HG03097 (cell line): Measurements from ENCODE around the gene PPP1R3G.
"Not testable (repeated sequence)": the region's sequence is repeated elsewhere in the genome, so short reads cannot be mapped to it uniquely, and the experiment has no call there.

Experiments
- ATAC-seq: cut with Tn5 transposase; IDR thresholded peaks from one replicate; pipeline ENCODE4 v1.9.1; 2021; ENCODE audit not compliant: unreplicated experiment, low FRiP score

The PPP1R3G gene

DNA sequence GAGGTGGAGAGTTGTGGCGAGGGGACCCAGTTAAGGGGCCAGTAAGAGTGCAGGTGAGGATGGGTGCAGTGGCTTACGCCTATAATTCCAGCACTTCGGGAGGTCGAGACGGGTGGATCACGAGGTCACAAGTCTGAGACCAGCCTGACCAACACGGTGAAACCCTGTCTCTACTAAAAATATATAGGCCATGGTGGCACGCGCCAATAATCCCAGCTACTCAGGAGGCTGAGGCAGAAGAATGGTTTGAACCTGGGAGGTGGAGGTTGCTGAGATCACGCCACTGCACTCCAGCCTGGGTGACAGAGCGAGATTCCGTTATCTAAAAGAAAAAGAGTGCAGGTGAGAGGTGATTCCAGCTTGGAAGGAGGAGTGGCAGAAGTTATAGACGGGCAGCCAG, 28.0 kb downstream of the PPP1R3G start:
- no peak for ATAC-seq

DNA sequence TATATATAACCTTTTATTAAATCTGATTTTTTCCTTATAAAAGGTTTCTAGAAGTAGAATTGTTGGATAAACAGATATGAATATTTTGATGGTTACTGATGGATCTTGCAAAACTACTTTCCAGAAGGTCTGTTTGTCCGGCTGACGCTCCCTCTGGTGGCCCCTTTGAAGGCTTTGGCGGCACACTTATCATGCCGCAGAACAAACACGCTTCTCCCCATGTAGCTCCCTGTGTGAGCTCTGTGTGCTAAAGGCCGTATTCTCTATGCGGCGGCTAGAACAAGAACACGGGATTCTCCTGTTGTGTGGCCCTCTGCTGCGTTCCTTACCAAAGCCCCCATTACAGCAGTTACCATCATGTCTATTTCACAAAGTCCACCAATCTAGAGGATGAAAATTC, 30.0 kb downstream of the PPP1R3G start:
- no peak for ATAC-seq

DNA sequence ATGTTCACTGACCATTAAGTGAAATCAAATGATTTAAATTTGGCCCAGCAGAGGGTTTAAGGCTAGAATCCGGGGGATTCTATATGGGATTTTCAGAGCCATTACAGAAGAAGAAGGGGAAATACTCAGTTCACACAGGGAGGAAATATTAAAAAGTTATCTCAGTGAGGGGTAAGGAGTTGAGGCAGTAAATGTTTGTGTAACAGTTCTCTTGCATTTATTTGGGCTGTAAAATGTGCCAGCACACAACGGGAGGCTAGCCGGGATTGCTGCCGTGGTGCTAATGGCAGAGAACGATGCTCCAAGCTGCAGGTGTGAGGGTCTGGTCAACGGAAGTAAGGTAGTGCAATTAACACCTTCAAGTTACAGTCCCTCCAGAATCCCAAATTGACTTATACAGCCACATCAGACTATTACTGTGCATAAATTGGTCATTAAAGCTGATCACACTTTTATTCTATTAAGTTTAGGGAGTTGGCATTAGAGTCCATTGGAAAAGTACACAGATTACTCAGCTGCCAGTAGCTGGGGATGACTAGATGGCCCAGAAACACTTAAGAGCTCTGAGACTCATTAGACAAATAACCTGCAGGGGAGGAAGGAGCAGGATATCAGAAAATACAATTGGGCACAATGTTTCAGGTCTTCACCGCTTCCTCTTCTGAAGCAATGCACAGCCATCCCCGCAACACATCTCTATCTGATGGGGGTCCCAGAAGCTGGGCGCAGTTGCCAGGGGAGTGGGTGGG, 31.3 kb downstream of the PPP1R3G start:
- no peak for ATAC-seq

DNA sequence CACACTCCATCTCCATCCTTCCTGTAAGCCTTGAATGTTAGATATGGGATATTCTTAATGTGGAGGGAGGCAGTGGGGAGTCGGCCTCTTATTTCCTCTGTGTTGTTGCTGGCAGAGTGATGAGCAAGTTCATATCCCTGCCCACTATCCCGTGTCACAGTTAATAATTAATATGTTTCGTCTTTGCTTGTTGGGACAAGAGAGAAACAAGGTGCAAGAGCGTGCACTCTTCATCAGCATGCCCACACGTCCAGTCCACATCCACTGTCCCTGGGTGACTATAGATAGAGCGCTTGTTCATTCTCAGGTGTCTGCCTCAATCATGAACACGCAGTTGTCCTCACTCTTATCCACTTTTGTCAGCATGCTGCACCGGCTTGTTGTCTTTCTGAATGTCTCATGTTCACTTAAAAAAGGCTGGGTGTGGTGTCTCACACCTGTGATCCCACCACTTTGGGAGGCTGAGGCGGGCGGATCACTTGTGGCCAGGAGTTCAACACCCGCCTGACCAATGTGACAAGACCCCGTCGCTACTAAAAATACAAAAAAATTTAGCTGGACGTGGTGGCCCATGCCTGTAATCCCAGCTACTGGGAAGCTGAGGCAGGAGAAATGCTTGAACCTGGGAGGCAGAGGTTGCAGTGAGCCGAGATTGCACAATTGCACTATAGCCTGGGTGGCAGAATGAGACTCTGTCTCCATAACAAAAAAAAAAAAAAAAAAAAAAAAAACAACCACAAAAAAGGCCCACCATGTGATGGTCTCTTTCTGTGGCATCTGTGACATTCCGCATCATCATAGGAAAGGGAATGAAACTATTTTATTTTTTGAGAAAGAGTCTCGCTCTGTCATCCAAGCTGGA, 34.2 kb downstream of the PPP1R3G start:
- no peak for ATAC-seq

DNA sequence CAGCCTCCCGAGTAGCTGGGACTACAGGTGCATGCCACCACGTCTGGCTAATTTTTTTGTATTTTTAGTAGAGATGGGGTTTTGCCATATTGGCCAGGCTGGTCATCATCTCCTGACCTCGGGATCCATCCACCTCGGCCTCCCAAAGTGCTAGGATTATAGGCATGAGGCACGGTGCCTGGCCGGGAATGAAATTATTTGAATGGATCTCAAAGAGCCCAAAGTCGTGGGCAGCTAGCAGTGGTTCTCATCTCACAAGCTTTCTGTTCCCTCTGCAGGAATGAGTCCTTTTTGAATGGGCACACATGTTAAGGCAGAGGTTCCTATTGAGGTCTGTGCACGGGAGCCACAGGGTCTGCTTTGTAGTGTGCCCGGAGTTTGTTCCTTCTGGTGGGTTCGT, 34.9 kb downstream of the PPP1R3G start:
- no peak for ATAC-seq

DNA sequence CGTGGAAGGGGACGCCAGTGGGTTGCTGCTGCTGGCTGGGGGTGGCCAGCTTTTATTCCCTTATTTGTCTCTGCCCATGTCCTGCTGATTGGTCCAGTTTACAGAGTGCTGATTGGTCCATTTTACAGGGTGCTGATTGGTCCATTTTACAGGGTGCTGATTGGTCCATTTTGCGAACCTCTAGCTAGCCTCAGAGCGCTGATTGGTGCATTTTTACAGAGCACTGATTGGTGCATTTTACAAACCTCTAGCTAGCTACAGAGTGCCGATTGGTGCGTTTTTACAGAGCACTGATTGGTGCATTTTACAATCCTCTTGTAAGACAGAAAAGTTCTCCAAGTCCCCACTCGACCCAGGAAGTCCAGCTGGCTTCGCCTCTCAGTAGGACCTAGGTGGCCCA, 35.4 kb downstream of the PPP1R3G start:
- ATAC-seq: not testable (repeated sequence)

DNA sequence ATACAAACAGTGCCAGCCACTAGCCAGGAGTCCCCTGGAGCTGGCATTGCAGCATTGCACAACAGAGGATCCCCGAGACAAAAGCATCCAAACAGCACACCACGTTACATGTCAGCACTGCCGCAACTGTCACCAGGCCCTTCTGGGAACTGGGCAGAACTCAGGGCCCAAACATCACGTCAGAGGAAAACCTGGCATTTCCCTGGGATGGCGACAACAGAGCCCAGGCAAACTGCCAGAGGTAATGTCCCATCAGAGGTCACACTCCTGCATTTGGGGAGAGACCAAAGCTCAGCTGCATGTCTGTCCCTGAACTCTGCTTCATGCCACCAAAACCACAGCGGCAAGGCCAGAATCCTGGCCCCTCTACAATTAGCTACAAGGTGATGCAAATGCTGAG, 36.3 kb downstream of the PPP1R3G start:
- ATAC-seq: no peak

DNA sequence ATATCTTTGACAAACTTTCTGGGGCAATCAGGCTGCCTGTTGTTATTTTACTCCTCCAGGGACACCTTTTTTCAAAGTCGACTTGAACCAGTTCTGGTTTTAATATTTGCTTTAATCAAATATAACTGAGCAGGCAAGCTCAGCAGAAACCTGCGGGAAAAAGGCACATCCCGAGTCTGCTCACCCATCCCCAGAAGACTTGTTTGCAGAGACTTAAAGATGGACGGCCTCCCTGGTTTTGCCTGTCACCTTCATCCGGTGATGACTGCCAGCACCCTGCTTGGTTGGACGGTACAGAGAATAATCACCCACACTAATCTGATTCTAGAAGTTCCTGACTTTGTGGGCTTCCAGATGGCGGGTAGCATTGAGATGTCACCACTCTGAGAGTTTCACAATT, 36.8 kb downstream of the PPP1R3G start:
- ATAC-seq: no peak

DNA sequence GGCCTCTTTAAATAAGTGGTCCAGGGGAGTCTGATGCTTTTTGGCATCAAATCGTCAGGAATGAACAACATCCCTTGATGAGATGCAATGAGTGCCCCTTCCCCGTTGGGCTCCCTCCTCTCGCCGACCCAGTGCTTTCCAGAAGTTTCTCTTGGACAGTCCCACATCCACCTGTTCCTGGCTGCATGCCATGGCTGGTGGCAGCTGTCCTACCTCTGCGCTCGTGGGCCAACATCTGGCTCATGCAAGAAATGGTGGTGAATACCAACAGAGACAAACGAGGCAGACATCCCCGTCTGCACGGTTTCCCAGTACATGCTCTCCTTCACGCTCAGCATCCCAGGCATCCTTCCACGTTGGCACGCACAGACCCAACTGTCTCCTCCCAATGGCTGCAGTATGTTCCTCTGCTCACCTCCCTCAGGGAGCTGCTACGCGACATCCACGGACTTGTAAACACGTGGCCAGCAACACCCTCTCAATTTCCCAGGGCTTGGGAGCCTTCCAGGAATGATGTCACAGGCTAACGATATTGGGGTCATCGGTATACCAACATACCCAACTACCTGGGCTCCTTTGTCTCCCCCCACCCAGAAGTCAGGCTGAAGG, 37.5 kb downstream of the PPP1R3G start:
- no peak for ATAC-seq

DNA sequence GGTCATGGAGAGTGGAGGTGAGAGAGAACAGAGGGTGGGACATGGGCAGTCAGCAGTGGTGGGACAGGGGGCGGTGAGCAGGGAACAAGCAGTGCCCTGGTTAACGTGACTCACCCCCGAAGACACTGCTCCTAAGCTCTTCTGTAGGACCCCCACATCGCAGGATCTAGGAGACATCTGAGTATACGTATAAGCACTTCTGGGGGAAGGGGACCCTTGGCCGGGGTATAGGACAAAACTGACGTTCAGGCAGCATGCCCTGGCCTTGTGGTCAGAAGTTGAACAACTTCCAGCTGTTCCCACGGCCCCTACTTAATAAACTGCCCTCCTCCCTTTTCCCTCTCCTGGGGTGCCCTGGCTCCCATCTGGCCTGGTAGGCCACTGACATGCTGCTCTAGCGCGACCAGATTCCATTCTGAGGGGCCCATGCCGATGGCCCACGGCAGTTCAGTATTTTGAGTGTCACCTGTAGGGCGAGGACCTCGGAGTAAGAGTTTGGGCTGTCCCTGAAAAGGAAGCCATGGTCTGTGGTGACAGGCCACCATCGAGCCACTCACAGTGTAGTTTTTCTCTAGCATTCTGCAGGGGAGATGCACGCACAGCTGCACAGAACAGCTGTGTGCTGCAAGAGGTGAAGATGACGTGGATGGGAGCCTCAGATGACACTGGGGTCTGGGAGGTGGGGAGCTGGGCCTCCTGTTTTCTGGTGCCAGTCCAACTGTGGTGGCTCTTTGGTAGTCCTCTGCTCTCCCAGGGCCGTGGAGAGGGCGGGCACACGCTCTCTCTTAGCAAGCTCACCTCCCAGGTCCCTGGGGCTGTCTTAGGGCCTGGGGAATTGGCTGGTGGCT, 38.4 kb downstream of the PPP1R3G start:
- ATAC-seq: no peak

DNA sequence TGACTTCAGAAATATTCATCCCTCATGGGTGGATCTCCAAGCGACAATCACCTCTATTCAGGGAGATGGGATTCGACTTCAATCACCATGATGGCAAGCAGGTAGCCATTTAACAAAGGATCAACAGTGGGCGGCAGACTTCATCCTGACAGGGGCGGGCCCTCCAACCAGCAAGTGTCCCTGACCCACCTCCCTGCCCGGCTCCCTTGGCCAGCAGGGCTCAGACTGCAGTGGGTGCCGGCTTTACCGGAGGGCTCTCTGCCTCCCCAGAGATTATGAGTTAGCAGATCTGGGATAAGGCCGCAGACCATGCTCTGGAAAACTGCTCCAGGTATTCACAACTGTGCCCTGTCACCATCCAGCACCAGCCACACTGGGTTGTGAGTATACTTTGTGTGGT, 39.4 kb downstream of the PPP1R3G start:
- no peak for ATAC-seq

DNA sequence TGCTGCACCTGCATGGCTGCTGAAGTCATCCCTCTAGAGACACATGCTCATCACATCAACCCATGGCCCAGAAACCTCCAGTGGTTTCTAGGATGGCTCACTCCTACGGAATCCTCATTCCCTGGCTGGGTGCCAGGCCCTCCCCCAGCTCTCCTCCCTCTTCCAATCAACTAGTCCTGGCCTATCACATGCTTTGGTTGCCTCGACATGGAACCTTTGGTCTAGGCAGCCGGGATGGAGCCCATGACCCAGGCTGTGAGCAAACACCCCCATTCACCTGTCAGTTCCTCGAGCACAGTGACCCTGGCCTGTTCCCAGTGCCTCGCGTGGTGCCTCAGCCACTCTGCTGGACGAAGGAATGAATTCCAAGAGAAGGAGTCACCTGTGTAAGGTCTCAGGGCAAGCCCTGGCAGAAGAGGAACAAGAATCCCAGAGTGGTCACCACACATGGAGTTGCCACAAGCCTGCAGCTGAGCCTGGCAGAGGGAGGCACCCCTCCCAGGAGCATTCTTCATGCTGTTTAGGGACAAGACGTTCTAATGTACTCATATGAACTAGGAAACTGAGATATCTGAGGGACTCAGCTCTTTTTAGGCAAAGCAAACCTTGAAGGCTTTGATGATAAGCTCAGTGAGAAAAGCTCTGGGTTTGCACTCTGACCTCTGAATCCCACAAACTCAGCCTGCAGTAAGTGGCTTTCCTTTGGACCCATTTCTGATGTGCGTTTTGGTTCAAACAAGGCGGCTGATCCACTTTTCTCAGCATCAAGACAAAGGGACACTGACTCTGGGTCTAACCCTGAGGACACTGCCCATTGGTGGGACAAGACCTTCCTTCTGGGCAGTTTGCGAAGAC, 40.2 kb downstream of the PPP1R3G start:
- ATAC-seq: no peak

DNA sequence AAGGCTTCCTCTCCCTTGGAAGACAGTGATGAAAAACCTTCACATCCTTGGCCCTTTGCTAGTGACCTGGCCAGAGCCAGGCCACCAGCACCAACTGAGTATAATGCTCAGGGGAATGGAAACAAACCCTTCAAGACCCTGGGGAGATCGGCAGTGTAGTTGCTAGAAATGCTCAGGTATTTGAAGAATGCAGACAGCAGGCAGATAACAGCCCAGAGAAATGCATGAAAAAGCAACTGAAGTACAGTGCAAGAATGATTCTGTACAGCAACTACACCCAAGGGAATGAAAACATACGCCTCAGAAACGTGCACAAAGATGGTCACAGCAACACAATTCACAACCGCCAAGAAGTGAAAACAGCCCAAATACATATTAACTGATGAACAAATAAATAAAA, 41.1 kb downstream of the PPP1R3G start:
- ATAC-seq: no peak

DNA sequence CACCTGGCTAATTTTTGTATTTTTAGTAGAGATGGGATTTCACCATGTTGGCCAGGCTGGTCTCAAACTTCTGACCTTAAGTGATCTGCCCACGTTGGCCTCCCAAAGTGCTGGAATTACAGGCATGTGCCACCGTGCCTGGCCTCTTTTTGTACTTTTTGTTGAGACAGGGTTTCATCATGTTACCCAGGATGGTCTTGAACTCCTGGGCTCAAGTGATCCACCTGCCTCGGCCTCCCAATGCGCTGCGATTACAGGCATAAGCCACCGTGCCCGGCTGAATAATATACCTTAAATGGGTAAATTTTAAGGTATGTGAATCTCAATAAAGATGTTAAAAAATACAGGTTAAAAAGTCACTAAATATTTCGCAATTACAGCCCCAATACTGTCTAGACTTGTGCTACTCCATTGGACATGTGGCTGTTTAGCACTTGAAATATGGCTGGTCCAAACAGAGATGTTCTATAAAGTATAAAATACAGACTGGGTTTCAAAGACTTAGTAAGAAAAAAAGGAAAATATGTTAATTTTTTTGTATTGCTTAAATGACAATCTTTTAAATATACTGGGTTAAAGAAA, 42.1 kb downstream of the PPP1R3G start:
- no peak for ATAC-seq

DNA sequence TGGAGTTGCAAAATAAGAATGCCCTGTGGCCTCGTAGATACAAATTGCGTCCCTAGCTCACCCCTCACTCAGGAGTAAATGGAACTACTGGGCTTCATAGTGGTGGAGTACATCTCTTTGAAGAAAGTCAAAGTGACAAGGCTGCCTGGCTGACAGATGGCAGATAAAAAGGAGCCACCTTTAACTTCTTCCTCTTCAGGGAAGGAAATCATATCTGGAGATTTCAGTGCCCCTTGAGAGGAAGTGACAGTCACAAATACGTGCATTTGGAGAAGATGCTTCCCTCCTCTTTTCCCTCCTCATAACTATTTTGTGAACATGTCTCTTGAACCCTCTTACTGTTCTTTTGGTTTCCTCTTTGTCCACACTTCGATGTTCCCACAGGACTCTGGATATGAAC, 43.2 kb downstream of the PPP1R3G start:
- no peak for ATAC-seq

DNA sequence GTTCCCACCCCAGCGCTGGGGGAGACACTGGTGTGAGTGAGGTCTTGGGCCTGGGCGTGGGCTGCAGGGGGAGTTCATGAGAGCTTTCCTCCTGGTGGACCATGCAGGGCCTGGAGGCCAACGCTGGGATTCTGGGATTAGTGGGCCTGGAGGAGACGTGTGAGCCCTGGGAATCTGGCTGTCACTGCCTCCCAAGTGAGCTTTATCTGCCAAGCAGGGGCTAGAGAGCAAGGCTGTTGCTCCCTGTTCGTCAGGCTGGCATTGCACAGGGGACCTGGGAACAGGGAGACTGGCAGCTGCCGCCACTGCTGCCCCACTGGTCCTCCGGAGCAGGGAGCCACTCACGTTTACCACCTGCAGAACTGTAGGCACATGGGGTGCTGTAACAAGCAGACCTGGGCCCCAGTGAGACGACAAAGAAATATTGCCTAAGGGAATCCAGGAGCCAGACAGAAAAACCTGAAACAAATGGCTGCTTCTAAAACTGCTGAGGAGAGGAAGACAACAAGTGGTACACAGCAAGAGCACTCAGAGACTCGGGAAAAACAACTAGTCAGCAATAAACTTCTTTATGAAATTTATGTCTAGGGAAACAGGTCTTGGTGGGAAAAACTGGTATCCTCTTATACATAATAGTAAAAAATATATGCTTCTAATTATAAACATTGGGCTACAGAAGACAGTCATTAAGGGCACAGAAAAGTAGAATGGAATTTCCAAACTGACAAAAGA, 45.2 kb downstream of the PPP1R3G start:
- ATAC-seq: no peak

DNA sequence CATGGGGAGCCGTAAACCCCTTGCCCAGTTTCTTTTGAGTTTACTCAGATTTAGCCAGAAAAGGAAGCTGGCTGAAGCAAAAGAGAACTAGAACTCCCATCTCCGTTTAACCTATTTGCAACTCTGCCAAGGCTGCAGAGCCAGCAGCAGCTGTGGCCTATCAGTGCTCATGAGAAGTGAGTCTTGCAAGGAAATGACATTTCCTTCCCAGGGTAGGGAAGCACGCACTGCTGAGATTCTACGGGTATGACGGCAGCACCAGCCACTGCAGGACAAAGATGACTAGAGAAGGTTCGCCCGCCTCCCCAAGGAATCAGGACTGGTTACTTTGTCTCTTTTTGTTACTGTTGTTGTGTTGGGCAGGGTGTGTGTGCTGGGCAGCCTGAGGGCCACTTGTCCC, 47.6 kb downstream of the PPP1R3G start:
- peak; percentile 53 for ATAC-seq

DNA sequence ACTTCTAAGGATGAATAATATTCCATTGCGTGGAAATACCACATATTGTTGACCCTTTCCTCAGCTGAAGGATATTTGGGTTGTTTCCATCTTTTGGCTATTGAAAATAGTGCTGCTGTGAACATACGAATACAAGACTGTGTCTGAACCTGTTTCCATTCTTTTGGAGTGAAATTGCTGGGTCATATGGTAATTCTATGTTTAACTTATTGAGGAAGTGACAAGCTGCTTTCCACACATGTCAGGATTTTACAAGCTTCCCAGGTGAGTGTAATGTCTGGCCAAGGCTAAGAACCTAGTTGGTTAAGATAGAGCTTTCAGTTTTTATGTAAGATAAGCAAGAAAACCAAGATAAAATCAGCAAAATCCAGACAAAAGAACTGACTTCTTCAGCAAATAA, 48.8 kb downstream of the PPP1R3G start:
- ATAC-seq: no peak
